Measurements from ENCODE around the gene PEPD.

The PEPD gene

DNA sequence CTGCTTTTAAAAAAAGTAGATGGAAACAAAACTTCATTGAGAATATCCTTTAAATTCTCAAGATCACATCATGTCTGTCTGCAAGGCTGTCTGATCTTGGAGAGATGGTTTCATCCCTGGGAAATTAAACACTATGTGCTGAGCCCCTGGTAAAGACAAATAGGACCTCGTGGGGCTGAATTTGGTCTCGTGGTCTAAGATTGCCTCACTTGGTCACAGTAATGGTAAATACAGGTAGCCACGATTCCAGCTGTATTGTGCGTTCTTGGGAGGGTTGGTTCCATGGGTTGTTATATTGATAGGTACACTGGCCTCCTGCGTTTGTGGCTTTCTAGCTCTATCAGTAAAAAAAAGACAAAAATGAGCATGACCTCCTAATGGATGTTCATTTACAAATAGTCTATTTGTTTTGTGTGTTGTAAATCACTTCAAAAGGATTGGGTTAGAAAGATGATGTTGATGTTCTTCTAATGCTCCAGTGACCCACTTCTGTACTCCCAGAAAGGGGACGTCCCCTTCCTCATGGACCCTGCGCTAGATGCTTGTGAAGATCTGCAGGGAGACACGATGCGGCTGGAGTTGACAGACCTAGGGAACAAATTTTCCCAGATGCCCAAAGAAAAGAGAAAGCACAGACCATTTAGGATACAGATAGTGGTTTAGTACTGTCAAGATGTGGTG, 146.3 kb downstream of the PEPD start:
- in situ Hi-C loops (cut with MboI; ENCODE audit: low sequenced_read_pairs), result no loop called here

DNA sequence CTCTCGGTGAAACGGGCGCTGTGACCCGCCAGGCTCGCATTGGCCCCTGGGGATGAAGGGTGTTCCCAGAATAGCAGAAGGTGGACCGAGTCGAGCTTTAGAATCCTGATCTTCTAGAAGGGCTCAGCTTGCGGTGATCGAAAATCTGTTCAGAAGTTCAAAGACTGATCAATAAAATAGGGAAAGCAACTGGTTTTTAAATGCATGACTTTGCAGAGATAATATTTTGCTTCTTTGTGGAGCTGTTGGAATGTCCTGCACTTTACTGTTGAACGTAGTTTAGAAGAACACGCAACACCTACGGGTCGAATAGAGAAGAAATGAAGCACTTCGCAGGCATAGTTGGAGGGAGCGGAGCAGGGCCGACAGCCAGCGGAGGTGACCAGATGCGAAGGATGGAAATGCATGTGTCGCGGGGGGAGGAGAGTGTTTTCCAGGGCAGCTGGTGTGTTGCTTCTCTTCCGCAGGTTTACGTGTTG, 147.3 kb downstream of the PEPD start:
- in situ Hi-C loops (cut with MboI; ENCODE audit: low sequenced_read_pairs), result no loop called here

DNA sequence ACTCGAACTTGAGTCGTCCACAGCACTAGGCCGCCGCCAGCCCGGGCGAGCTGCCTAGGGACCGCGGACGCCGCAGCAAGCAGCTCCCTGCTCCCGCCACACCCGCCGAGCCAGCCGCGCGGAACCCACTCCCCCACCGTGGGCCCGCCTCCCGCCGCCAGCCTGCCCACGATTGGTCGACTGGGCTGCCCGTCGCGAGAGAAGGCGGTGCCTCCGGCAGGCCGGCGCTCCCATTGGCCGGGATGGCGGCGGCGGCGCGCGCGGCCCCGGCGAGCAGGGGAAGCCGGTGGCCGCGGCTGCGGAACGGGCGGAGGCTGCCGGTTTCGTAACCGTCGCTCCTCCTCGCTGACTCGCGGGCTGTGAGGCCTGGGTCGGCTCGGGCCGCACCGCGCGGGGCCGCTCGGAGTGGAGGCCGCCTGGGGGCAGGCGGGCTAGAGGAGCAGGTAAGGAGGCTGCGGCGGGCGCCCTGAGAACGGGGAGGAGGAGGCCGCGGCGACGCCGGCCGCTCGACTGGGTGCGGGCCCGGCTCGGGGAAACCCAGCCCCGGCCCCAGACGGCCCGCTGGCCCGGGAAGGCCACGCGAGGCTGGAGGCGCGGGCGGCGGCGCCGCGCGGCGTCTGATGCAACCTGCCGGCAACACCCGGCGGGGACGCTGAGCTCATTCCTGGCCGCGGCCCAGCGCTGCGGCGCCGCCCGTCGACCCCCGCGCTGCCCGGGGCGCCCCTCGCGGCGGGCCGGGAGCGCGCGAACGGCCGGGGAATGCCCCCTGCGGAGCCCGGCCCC, 147.9 kb downstream of the PEPD start, which contains the start of gene CEBPG:
CEBPG (plus strand) TSS at position 257 of the 783 bp plus-strand sequence. CDS start 5,531 bp downstream, outside the sequence.
- in situ Hi-C loops (cut with MboI; ENCODE audit: low sequenced_read_pairs), result no loop called here

DNA sequence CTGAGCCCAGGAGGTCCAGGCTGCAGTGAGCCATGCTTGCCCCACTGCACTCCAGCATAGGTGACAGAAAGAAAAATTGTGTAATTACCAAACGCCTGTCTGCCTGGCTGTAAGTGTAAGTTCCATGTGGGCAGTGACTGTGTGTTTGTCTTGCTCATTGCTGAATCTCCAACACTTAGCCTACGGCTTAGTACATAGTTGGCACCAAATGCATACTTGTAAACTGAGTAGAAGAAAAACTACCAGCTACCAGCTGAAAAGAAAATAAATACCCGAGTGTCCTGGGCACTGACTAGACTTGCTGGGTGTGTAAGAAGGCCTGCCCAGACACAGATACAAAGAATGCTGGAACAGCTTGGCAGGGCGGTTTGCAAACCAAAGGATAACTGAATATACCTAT, 150.8 kb downstream of the PEPD start:
- in situ Hi-C loops (cut with MboI; ENCODE audit: low sequenced_read_pairs), result no loop called here

DNA sequence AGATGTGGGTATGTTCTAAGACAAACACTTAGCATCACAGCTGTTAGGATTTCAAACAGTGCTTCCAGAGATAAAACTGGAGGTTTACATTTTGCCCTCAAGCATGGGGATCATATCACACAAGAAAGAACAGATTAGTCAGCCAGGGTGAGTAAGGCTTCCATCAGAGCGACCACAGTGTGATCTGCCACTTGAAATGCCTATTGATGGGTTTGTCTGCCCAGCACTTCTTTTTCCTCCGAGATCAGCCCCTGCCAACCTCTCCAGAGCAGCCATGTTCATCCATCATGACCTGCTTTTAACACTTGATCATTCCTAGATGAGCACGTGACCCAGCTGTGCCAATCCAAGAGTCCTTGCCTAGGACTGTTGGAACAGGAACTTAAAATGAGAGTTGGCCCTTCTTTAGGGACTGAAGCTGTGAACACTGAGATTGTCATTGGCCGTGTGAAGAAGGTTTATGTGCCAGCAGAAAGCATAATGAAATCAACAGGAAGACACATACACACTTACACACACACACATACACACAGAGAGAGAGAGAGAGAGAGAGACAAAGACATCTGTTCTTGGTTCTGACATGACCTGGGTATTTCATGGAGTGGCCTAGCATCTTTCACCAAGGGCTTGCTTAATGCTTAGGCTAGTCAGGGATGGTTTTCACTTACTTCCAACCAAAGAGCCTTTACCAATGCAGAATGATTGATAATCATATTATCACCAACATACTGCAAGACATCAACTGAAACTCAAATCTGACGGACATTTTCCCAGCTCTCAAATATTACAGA, 153.3 kb downstream of the PEPD start:
- in situ Hi-C loops (cut with MboI; ENCODE audit: low sequenced_read_pairs), result no loop called here

DNA sequence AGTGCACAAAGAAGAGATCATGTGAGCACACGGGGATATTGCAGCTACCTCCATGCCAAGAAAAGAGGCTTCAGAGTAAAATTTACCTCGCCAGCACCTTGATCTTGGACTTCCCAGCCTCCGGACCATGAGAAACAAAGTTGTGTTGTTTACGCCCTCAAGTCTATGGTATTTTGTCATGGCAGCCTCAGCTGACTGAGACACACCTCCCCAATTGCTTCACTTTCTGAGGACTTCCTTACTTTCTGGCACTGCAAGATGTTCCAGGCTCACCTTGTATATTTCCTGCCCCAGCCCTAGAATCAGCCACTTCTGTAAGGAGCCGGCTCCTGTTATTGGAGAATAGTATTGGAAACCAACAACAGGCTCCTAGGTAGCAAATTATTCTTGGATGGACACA, 154.7 kb downstream of the PEPD start:
- in situ Hi-C loops (cut with MboI; ENCODE audit: low sequenced_read_pairs), result no loop called here

DNA sequence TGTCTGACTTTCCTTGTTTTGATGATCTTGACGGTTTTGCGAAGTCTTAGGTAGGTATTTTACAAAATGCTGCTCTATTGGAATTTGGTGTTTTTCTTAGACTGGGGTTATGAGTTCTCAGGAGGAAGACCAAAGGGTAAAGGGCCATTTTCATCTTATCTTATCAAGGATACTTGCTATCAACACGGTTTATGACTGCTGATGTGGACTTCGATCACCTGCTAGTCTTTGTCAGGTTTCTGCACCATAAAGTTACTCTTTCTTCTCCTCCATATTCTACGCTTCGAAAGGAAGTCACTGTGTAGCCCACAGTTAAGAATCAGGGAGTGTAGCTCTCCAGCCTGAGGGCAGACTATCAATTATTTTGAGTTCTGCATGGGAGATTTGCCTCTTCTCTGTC, 155.5 kb downstream of the PEPD start:
- in situ Hi-C loops (cut with MboI; ENCODE audit: low sequenced_read_pairs), result no loop called here

DNA sequence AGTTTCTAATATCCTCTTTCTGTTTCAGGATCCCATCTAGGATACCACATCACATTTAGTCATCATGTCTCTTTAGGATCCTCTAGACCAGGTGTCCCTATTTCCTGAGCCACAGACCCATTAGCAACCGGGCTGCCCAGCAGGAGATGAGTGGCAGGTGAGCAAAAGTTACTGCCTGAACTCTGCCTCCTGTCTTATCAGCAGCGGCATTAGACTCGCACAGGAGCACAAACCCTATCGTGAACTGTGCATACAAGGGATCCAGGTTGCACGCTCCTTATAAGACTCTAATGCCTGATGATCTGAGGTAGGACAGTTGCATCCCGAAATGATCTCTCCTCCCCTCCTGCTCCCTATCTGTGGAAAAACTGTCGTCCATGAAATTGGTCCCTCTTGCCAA, 155.9 kb downstream of the PEPD start:
- in situ Hi-C loops (cut with MboI; ENCODE audit: low sequenced_read_pairs), result no loop called here

DNA sequence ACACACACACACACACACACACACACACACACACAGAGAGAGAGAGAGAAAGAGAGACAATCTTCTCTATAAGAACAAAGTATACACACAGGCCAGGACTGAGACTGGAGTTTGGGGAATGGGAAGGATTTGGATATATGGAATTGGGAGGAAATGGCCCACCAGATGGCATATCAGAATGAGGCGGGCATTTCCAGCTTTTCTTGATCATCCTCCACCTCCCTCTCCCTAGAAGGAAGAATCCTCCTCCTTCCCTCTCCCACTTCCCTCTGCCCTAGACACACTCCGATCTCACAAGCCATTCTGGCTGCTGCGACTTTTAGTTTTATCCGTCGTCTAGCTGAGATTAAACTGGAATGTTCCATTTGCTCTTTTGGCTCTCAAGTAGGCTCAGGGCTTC, 158.1 kb downstream of the PEPD start:
- in situ Hi-C loops (cut with MboI; ENCODE audit: low sequenced_read_pairs), result no loop called here

DNA sequence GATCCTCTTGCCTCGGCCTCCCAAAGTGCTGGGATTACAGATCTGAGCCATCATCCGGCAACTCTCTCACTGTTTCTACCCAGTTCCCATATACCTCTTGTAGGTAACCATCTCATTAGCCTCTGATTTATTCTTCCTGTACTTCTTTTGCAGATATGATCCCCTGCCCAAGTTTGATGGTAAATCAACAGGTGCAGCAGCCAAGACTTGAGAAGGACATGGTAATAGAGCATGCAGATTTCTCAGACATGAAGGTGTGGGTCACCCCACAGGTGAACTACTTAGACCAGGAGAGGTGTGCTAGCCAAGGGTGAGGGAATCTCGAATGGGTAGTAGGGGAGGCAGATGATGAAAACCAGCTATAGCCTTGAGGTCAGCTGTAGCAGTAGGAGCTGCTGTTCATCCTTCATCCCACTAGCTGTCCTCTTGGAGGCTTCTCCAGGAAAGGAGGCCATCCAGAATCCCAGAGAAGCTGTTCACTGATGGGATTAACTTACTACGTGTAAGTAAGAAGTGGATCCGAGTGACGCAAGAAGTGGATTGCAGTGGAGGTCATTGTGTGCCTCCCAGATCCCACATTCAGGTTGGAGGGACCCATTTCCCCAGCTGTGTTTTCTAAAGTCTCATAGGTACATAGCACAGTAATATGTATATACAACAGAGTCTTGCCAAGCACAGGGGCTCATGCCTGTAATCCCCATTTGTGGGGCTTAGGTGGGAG, 158.9 kb downstream of the PEPD start:
- in situ Hi-C loops (cut with MboI; ENCODE audit: low sequenced_read_pairs), result no loop called here

DNA sequence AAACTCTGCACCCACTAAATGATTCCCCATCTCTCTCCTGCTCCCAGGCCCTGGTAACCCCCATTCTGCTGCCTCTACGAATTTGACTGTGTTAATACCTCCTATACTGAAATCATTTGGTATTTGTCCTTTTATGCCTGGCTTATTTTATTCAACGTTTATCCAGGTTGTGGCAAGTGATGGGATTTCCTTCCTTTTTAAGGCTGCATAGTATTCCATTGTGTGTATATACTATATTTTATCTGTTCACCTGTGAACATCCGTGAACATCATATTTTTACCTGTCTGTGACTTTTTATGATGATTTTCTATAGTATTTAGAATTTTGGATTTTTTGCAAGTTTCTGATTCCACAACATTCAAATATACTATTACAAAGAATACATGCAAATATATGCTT, 162.0 kb downstream of the PEPD start:
- in situ Hi-C loops (cut with MboI; ENCODE audit: low sequenced_read_pairs), result no loop called here

DNA sequence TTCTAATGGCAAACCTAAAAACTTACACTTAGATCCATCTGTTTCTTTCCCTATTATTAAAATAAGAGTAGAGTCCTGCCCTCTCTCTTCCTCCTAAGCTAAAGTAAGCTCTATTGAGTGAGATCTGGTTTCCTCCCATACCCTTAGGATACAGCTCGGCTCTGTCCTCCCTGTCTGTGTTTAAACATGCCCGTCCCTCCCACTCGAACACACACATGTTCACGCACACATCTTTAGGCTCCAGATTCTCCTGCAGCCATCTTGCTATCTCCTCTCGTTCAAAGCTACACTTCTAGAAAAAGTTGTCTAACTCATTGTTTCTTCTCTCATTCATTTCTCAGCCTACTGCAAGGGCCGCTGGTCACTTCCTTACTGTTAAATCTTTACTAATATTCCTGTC, 163.2 kb downstream of the PEPD start:
- in situ Hi-C loops (cut with MboI; ENCODE audit: low sequenced_read_pairs), result no loop called here

DNA sequence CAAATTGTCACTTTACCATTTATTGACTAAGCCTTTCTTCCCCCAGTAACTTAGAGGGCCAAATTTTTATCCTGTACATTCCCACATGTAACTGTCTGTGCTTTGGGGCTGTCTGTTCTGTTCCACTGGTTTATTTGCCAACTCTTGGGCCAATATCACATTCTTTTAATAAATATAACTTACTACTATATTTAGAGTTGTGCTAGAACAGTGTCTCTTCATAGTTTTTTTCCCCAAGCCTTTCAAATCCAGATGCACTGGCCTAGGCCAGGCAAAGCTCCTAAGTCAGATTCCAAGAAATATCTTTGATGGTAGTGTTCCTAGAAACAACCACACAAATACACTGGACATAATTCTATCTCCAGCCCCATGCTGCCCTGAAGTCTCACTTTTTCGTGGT, 164.0 kb downstream of the PEPD start:
- in situ Hi-C loops (cut with MboI; ENCODE audit: low sequenced_read_pairs), result no loop called here

DNA sequence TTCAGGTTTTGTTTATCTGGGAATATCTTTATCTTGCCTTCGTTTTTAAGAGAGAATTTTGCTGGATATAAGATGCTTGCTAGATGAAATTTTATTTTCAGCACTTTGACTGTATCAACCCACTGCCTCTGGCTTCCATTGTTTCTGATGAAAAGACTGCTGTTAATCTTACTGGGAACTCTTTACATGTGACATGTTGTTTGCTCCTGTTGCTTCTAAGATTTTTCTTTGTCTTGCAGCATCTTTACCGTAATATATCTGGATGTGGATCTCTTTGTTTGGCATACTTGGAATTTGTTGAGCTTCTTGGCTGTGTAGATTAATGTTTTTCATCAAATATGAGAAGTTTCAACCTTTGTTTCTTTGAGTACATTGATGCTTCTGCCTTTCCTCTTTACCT, 166.1 kb downstream of the PEPD start:
- in situ Hi-C loops (cut with MboI; ENCODE audit: low sequenced_read_pairs), result no loop called here

DNA sequence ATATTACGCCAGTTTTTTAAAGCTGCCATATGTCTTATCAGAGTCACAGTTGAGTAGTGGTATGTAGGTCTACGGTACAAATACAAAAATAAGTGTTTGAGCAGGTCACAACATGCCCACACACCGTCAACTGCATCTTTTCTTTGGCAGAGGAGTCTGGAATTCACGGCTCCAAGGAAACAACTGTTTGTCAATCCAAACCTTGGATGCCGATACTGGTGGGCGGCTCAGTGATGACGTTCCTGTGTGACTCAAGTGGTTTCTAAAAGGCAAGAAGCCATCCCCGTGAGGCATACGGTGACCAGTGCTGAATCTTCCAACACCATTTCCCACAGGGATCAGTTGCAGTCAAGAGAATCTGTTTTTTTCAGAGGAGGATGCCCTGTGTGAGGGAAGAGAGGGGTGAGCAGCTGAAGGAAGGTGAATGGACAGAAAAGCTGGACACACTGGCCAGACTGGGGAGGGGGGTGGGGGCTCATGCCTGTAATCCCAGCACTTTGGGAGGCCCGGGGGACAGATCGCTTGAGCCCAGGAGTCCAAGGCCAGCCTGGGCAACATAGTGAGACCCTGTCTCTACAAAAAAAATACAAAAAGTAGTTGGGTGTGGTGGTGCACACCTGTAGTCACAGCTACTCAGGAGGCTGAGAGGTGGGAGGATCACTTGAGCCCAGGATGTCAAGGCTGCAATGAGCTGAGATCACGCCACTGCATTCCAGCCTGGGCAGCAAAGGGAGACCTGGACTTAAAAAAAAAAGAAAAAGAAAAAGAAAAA, 170.9 kb downstream of the PEPD start:
- in situ Hi-C loops (cut with MboI; ENCODE audit: low sequenced_read_pairs), result no loop called here

DNA sequence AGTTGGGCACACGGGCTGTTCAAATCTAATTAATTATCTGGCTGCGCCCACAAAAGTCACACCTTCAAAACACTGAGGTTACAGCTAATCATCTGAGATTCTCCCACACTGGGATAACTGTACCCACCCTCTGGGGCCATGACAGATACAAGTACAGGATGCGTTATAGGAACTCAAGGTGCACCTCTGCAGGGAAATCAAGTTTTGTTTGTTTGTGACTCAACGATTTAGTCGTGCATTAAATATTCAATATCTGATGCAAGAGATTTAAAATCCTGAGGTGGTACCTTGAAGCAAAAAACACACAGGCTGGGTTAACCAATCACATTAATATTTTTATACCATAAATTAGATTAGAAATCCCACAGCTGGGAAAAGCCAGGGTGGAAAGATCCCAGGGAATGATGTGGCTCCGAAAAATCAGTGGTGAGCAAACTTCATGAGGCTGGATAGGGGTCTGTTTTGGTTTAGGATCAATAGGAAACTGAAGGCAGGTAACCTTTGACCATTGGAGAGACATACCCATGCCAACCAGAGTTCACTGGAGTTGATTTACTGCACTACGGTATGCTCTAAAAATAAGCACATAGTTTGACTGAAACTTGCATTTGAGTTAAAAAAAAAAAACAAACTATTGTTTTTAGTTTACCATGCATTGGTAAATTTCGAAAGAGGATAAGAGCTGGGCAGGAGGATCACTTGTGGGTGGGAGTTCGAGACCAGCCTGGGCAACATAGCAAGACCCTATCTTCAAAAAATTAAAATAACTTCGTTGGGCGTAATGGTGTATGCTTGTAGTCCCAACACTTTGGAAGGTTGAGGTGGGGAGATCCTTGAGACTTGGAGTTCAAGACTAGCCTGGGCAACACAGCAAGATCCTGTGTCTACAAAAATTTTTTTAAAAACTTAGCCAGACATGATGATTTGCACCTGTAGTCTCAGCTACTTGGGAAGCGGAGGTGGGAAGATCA, 172.0 kb downstream of the PEPD start:
- in situ Hi-C loops (cut with MboI; ENCODE audit: low sequenced_read_pairs), result no loop called here

DNA sequence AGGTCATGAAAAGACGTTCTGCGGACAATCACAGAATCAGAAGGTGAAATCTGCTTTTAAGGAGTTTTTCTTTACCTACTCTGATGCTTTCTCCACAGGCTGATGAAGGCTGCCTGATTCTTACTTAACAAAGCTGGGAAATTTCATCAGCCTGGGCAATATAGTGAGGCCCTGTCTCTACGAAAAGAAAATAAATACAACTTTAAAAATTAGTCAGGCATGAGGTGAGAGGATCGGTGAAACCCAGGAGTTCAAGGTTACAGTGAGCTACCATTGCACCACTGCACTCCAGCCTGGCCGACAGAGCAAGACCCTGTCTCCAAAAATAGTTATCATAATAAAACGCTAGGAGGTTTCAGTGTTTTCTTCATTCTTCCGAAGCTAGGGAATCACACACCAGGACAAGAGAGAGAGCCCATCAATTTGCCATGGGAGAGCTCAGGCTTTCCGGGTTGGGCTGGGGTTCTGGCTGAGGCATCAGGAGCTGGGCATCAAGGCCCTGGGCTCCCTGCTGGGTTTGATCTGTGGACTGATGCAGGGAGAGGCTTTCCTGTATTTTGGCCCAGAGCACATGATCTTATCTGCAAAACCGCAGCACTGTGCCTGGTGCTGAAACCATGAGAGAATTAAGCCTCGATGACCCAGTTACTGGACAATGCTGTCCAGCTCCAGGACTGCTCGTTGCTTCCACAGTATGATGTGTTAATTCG, 173.1 kb downstream of the PEPD start:
- in situ Hi-C loops (cut with MboI; ENCODE audit: low sequenced_read_pairs), result no loop called here

DNA sequence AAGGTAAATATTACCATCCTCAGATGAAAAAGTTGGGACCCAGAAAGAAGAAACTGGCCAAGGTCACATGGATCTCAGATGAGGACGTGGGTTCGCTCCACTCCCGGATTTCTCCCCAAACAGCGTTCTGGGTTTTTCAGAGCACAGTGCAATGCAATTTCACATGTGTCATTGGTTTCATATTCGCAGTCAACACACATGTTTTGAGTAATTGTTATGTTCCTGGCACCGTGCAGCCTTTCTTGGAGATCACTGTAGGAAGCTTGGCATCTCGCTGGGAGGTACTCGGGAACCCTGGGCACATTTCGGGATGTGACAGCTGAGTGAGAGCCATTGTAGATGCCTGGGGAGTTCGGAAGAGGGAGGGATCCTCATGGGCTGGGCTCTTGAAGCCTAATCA, 174.3 kb downstream of the PEPD start:
- in situ Hi-C loops (cut with MboI; ENCODE audit: low sequenced_read_pairs), result no loop called here

Measured in HL-60/S4 (cell line).